COLO668 (cell line): ENCODE results near the gene BLM.

Source experiments
- DNase-seq: peaks from one replicate; lab custom pipeline; 2025; ENCODE audit not compliant: unreplicated experiment; lab: John Stamatoyannopoulos, UW

Gene BLM

DNA sequence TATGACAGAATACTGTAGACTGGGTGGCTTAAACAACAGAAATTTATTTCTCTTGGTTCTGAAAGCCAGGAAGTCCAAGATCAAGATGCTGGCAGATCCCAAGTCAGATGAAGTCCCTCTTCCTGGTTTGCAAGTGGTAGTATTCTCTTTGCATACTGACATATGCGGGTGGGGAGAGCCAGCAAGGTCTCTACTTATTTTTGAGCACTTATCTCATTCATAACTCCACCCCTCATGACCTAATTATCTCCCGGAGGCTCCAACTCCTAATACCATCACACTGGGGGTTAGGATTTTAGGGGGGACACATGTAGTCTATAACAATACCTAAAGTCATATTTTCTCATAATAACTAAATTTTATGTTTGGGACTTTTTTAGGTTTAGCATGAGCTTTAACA lies 65.3 kb downstream of the BLM start:
- no peak for DNase-seq

DNA sequence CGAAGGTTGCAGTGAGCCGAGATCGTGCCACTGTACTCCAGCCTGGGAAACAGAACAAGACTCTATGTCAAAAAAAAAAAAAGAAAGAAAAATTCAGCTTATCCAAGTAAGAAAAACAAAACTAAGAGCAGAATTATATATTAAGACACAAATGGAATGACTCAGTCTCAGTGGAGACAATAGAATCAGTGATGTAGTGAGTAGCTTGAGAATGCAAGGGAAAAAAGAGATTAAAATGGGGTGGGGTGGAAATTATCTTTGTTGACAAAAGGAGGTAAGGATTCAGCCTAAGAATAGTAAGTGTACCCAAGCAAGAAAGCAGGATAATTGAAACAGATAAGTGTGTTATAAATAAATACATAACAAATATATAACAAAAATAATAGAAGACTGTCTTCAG lies 70.7 kb downstream of the BLM start:
- DNase-seq: no peak

GRCh38 chr15:90789462-90789861 lies 72.3 kb downstream of the BLM start:
- no peak for DNase-seq

DNA sequence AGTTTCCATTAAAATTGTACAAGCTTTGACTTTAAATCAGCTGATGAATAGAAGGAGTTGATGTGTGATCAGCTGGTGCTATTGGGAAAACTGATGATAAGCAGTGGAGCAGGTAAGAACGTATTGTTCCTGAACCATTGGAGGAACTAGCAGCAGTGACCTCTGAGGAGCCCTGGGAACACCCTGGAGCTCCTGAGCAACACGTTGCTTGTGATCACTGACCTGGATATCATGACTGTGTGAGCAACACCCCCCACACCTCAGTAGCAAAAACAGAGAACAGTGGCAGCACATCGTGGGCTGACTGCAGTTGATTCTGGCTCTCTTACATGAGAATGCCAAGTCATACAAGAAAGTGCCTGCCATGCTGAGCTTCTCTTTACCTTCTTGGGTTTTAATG lies 72.9 kb downstream of the BLM start:
- DNase-seq: no peak

DNA sequence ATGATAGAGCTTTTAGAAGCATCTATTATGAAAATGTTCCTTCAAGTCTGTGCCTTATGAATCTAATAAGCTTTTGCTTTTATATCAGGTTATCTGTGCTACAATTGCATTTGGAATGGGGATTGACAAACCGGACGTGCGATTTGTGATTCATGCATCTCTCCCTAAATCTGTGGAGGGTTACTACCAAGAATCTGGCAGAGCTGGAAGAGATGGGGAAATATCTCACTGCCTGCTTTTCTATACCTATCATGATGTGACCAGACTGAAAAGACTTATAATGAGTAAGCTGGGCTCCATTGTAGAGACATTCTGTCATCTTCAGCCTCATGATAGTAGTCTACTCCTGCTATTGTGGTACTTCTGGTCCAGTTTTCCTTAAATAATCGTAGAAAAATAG lies 73.4 kb downstream of the BLM start:
- DNase-seq: no peak

DNA sequence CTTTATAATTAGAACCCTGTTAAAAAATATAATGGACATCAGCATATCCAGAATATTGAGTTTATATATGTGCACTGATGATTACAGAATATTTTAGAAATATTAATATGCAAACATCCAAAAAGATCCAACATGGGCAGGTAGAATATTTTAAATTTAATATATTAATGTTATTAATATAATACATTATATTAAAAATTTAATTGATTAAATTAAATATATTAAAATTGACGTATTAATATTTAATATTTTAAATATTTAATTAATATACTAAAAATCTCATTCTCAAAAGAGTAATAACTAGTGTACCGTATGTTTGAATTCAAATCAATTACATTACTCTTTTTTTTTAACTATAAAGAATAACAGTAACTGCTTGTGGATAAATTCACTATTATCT lies 77.4 kb downstream of the BLM start:
- no peak for DNase-seq

GRCh38 chr15:90799639-90800170 lies 82.6 kb downstream of the BLM start:
- no peak for DNase-seq

DNA sequence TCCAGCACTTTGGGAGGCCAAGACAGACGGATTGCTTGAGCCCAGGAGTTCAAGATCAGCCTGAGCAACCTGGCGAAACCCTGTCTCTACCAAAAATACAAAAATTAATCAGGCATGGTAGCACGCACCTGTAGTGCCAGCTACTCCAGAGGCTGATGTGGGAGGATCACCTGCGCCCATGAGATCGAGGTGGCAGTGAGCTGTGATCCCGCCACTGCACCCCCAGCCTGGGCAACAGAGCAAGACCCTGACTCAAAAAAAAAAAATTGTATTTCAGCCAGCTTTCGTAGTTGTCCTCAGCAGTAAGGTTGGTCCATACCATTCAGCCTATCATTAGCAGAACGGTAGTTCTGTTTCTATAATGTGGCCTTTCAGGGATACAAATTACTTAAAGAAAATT lies 84.7 kb downstream of the BLM start:
- DNase-seq: no peak

DNA sequence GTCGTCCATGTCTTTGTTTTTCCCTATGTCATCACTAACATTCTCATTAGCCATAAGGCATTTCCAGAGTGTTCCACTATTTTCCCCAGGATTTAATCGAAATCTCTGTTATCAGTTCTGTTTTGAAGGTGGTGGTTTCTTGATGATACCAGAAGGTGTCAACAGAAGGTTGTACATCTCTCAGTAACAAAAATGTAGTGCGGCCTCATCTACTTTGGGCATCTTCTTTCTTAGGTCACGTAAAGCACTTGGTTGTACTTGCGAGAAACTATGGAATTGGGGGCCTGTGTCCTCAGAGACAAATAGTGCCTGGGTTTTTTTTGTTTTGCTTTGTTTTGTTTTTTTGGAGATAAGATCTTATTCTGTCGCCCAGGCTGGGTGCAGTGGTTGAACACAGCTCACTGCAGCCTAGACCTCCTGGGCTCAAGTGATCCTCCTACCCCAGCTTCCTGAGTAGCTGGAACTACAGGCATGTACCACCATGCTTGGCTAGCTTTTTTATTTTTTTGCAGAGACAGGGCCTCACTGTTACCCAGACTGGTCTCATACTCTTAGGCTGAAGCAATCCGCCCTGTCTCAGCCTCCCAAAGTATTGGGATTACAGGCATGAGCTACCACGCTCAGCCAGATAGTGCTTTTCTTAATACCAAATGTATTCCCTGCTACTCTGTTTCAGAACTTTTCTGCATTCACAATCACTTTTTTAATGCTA lies 90.1 kb downstream of the BLM start:
- no peak for DNase-seq

- no peak for DNase-seq
Measured at GRCh38 chr15:90807786-90808086, 90.6 kb downstream of the BLM start.

- DNase-seq: no peak
Measured at GRCh38 chr15:90808517-90809235, 91.5 kb downstream of the BLM start.

GRCh38 chr15:90809536-90809935 lies 92.4 kb downstream of the BLM start:
- DNase-seq: no peak

DNA sequence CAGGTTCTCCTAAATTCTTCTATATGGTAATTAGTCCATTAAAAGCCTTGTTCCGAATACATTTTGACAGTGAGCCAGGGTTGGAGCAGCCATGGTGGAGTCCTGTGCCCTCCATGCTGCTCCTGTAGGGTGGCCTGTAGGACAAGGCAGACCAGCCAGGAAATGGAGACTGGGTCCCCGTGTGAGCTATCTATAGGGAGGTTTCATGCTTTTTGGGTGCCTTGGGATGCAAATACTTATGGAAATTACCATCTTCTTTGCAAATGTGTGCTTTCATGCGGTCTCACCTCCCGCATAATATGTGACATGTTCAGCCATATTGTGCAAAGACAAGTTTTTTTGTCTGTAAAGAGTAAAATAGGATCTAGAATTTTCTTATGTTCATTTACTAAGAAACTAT lies 93.2 kb downstream of the BLM start:
- DNase-seq: no peak

GRCh38 chr15:90812171-90812957 lies 95.2 kb downstream of the BLM start:
- no peak for DNase-seq

GRCh38 chr15:90812958-90813265 lies 95.8 kb downstream of the BLM start:
- no peak for DNase-seq

DNA sequence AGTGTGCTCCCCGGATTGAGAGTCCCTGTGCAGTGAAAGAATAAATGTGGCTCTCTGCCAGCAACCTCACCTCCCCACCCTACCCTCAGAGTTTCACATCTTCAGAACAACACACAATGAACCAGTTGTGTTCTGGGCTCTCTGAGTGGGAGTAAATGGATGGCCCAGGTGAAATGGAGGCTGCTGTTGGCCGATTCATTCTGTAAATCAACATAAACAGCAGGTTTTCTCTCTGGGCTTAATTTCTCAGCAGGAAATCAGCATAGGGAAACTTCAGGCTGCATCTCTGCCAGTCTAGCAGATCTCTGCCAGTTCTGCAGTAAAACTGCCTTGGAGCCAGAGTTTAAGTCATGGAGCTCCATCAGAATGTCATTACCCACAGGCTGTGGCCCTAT lies 96.6 kb downstream of the BLM start:
- DNase-seq: no peak

DNA sequence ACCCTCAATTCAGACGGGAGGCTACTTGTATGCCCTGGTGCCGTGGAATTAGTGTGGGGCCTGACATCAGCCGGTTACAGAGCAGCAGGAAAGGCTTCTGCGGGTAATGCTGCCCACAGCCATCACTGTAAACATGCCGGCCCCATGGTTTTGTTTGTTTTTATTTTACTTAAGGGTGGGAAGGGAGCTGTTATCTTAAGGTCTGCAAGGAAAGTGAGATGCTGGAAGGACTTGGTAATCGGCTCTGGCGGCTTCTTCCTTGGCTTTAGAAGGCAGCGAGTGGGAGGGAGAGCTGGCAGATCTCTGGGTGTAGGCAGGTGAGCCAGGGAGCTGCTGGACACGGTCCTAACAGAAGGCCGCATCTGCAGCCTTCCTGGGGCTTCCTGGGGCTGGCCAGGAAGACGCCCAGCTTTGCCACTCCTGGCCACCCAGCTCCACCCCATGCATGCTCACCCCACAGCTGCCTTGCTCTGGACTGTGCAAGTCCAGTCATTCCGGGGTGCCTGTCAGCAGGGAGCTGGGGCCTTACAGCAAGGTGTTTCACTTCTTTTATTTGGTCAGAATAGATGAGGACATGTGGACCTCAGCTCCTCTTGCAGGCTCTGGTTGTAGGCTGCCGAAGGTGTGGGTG lies 97.2 kb downstream of the BLM start:
- DNase-seq: no peak

GRCh38 chr15:90816401-90817116 lies 99.4 kb downstream of the BLM start:
- DNase-seq: no peak

DNA sequence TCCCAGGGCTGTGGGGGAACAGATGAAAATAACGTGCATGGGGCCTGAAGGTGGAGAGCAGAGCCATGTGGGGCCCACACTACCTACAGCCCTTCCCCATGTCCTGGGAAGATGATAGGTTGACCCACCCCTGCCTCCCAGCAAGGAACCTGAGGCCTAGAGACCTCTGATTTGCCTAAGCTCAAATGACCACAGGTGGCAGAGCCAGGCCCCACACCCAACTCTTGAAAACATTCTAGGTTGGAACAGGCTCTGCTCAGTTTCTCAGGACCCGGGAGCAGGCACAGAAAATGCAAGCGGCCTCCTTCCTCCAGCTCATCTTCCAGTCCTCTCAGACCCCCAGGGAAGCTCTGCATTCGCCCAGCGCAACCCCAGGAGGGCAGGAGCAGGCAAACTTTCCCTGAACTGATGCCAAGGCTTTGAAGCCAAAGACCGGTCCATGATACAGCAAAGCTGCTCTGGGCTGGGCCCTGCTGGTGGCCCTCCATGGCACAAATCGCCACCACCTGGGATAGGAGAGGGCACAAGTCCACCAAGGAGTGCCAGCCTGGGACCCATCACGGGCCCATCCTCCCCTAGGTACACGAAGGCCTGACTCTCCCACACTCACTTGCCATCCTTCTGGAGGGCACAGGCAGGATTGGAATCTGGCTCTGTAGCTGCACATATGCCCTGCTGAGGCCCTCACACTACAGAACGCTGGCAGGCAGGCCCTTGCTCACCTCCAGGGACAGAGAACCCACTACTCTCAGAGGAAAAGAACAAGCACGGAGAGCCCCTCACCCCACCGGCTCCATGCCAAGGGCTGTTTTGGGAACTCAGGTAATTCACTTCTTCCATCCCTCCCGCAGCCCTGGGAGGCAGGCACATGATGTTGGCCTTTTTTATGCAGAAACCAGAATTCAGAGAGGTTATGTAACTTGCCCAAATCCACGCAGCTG lies 100.2 kb downstream of the BLM start:
- DNase-seq: no peak
